ENCODE data around the gene HOXC5.

Gene HOXC5

DNA sequence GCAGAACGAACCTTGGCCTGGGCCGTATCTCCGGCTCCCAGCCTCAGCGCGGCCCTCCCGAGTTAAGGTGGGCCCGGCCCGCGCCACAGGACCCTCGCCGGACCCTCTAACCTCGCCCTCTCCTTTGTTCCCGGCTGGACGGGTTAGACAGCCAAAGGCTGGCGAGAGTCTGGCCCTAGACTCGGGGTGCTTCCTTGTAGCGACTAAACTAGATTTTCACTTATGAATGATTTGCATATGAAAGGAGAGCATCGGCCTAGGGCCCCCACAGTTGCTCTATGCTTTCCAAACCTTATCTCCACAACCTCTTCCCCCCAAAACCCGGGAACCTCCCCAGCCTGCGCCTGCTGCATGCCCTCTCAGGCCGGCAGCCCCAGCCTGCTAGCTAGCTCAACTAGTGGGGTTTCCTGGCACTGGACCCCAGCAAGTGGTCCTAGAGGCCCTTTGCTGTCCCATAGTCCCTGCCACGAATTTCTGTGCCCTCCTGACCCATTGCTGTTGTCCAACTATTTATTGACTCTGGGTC is 2.0 kb downstream of the HOXC5 start:
- TF ChIP-seq, protein P1, sequence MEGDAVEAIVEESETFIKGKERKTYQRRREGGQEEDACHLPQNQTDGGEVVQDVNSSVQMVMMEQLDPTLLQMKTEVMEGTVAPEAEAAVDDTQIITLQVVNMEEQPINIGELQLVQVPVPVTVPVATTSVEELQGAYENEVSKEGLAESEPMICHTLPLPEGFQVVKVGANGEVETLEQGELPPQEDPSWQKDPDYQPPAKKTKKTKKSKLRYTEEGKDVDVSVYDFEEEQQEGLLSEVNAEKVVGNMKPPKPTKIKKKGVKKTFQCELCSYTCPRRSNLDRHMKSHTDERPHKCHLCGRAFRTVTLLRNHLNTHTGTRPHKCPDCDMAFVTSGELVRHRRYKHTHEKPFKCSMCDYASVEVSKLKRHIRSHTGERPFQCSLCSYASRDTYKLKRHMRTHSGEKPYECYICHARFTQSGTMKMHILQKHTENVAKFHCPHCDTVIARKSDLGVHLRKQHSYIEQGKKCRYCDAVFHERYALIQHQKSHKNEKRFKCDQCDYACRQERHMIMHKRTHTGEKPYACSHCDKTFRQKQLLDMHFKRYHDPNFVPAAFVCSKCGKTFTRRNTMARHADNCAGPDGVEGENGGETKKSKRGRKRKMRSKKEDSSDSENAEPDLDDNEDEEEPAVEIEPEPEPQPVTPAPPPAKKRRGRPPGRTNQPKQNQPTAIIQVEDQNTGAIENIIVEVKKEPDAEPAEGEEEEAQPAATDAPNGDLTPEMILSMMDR (IDR thresholded peaks at IDR 0.05; ENCODE audit: borderline replicate concordance, control extremely low read depth, extremely low read depth, insufficient read depth, missing control alignments), result no peak
- in situ Hi-C loops (cut with MboI; ENCODE audit: low sequenced_read_pairs, unreplicated experiment), result no loop called here
- DNase-seq (ENCODE audit: low spot score), result no peak

DNA sequence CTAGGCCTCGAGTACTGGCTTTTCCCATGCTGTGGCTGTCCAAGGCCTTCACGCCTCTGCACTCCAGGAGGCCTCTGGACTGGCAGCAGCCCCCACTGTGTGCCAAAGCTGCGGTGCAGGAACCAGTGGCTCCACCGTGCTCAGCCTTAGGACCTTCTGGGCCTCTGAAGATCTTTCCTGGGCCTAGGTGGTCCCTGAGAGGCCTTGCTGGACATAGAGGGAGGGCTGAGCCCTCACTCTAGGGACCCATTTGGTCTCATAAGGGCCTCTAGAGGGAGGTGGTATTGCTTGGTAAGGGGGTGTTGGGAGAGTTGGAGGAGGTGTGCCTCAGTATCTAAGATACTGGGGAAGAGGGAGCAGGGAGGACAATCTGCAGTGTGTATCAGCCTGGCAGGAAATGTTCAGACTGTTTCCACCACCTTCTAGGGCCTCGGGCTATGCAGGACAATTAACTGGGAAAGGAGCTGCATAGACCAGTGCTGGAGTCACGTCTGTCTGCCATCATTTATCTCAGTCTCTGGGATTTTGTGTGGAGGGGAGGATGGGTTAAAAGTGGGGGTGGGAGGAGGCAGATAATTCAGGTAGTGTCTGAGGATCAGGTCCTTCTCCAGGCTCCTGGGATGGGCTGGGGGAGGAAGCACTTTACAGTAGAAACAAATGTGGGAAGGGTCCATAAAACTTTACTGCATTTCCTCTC is 2.9 kb downstream of the HOXC5 start:
- DNase-seq (ENCODE audit: low spot score), result no peak
- TF ChIP-seq, protein P1 (IDR thresholded peaks at IDR 0.05; ENCODE audit: borderline replicate concordance, control extremely low read depth, extremely low read depth, insufficient read depth, missing control alignments), result no peak
- in situ Hi-C loops (cut with MboI; ENCODE audit: low sequenced_read_pairs, unreplicated experiment), result no loop called here

DNA sequence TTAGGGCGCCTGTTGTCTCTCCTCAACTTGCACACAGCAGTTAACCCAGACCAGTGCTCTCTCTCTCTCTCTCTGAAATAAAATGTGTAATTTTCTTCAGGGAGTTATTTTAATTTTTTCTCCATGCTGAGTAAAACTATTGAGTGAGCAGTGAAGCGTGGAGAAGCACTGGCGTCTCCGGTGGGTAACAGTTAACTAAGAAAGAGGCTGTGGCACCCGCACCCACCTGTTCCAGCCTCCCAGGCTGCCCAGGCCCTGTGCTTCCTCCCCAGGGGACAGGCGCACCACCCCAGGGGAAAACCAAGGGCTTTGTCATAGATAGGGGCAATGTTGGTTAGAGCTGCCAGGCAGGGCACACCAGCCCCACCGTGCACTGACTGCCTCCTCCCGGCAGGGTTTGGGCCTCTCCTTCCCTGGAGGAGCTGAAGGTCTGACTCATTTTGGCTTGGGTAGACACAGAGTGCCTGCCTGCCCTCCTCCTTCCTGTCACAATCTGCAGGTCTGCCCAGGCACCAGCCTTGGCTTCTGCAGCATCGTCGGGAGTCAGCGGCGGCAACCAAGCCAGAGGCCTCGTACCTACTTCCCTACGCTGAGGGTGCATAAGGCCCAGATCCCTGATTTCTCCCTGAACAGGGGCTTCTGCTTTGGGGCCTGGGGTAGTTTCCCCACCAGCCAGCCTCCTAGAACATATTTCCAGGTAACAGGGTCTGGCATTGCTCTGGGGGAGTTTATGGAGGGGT is 3.9 kb downstream of the HOXC5 start:
- TF ChIP-seq, protein P1 (IDR thresholded peaks at IDR 0.05; ENCODE audit: borderline replicate concordance, control extremely low read depth, extremely low read depth, insufficient read depth, missing control alignments), result no peak
- DNase-seq (ENCODE audit: low spot score), result no peak
- in situ Hi-C loops (cut with MboI; ENCODE audit: low sequenced_read_pairs, unreplicated experiment), result no loop called here

DNA sequence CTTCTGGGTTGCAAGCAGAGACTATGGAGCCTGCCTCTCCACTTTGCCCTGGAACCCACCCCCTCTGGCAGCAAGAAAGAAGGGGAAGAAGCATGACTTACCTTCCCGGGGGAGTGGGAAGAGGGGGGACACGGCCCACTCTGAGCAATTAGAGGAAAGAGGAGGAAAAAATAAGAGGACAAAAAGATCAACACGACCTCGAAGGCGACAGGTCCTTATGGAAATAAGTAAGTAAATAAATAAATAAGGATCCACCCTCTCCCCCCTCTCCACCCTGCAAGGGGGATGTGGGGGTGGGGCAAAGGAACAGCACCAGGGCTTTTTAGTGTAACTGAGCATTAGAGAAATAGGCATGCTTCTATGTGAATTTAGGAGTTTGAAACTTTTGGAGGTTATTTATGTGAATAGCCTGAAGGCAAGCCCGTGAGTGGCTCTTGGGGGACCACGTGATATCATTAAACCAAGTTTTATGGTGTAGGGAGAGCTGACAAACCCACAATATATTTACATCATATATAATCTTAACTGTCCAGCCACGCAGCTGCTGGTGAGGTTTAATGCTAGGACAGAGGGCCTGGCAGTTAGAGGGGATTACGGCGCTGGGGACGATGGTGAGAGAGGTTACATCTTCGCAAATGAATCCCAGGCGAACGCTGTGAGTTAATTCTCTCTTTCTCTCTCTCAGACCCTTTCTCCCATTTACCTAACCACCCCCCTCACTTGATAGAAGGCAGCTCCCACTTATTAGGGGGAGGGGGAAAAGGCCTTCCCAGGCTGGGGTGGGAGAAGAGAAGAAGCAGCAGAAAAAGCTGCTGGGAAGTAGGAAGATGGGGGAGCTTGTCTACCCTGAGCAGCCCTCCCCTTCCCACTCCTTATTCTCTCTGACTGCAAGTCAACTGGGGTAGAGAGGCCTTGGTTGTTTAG is 4.8 kb downstream of the HOXC5 start:
- in situ Hi-C loops (cut with MboI; ENCODE audit: low sequenced_read_pairs, unreplicated experiment), result no loop called here
- TF ChIP-seq, protein P1 (IDR thresholded peaks at IDR 0.05; ENCODE audit: borderline replicate concordance, control extremely low read depth, extremely low read depth, insufficient read depth, missing control alignments), result no peak
- no peak for DNase-seq (ENCODE audit: low spot score)

DNA sequence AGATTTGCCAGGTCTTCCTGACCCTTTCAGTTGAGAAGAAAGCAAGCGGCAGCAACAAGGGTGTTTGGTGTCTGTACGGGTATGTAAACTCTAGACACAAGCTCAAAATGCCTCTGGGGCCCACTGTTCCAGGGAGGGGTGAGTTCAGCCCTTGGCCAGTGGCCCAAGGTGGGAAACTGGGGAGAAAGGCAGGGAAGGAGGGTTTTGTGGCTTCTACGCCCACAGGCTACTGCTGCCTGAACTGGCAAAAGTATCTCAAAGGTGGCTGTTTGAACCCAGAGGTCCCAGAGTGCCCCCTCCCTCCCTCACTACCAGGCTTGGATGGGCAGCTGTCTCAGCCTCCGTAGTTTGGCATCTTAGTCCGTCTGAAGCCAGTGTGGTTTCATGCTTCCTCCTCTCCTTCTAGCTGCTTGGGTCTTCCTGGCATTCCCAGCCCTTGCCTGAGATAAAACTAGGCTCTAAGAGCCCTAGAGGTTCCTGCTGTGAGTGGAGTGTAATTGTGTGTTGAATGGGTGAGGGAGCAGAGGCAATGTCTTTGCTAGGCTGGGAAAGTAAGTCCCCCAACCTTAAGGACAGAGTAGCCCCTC is 5.5 kb downstream of the HOXC5 start:
- no peak for DNase-seq (ENCODE audit: low spot score)
- TF ChIP-seq, protein P1 (IDR thresholded peaks at IDR 0.05; ENCODE audit: borderline replicate concordance, control extremely low read depth, extremely low read depth, insufficient read depth, missing control alignments), result no peak
- in situ Hi-C loops (cut with MboI; ENCODE audit: low sequenced_read_pairs, unreplicated experiment), result no loop called here
